Stimulated activated CD4-positive, alpha-beta T cell treated with anti-CD3 and anti-CD28 coated beads, Interleukin-4, amount 100 ng/mL, for 1 hour (primary cell): Measurements from ENCODE around the gene ZSWIM3.

ENCODE experiments used
- DNase-seq: peaks from one replicate; pipeline ENCODE4 v3.0.0-alpha.2; 2020

ZSWIM3 gene

DNA sequence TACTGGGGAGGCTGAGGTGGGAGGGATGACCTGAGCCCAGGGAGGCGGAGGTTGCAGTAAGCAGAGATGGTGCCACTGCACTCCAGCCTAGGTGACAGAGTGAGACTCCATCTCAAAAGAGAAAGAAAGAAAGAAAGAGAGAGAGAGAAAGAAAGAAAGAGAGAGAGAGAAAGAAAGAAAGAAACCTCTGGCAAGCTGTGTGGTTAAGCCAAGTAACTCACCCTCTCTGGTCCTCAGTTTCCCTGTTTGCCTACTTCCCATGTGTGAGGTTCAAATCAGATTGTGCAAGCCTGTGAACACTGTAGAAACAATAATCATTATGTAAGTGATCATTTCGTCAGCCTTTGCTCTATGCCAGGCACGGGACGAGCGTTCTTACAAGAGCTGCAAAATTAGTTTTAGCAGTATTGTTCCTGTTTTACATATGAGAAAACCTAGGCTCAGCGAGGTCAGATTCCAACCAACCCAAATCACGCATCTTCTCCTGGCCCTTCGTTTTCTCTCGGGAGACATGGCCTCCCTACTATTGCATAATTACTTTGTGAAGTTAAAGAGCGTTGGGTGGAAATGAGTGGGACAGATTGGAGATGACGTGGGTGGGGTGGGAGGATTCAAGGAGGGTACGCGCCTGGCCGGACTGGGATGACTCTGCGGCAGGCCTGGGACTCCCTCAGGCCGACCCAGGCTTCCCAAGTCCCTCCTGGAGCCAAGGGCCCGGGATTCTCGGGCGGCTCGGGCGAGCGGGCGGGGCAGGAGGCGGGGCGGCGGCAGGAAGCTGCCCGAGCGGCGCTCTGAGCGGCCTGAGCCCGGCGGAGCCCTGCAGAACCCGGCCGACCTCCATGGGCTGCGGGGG, 24.2 kb upstream of the ZSWIM3 start, which contains the start of gene SNX21:
Gene SNX21 (plus strand): TSS at position 770 of the 853 bp plus-strand sequence. CDS start 121 bp downstream, outside the sequence.
- DNase-seq, result peak; percentile 22

GRCh38 chr20:45833883-45834796, 23.3 kb upstream of the ZSWIM3 start:
- peak; percentile 48 for DNase-seq

GRCh38 chr20:45834797-45835161, 22.6 kb upstream of the ZSWIM3 start:
- no peak for DNase-seq

DNA sequence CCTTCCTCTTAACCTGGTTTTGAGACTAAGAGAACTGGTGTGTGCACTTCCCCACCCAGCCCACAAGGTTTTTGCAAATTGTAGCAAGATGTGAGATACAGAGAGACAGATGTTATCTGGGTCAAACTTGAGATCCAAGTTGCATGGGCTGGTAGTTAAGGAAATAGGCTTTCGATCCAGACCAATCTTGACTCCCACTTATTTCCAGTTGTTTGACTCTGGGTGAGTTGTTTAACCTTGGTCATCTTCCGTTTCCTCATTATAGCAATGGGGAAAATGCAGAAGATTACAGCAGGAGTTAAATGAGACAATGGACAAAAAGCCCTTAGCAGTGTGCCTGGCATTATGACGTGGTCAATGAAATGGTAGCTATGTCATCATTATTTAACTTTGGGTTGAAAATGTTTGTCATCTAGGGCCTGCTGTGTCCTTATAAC, 22.1 kb upstream of the ZSWIM3 start:
- no peak for DNase-seq

DNA sequence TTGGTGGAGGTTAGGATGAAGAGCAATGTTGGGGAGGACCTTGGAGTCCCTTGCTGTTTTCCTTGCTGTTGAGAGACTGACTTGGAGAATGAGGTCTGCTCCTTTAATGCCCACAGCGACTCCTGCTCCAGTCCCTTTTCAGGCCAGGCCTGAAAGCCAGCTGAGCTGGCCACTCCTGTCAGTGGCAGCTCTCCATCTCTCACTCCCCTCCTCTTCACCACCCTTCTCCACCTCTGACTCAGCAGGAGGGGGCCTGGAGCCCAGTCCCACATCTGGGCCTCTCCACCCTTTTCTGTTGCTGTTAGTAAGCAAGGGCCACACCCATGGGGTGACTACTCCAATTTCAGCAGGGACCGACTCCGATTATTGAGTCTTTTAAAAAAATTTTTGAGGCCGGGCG, 21.6 kb upstream of the ZSWIM3 start:
- no peak for DNase-seq

DNA sequence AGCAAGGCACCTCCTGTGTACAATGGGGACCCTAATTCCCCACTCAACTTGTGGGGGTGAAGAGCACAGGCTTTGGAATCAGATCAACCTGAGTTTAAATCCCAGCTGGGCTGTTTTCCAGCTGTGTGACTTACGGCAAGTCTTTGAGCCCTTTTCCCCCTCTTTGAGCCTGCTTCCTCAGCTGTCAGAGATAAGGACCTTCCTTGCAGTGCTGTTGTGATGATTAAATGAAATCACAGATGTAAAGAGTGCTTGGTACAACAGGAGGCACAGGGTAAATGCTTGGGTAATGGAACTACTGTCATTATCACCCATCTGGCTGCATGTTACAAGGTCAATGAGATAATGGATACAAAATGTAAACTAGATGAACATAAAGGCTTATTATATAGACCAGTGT, 20.6 kb upstream of the ZSWIM3 start:
- DNase-seq, result no peak

- DNase-seq, result no peak
Measured at GRCh38 chr20:45840700-45841198, 16.7 kb upstream of the ZSWIM3 start.

DNA sequence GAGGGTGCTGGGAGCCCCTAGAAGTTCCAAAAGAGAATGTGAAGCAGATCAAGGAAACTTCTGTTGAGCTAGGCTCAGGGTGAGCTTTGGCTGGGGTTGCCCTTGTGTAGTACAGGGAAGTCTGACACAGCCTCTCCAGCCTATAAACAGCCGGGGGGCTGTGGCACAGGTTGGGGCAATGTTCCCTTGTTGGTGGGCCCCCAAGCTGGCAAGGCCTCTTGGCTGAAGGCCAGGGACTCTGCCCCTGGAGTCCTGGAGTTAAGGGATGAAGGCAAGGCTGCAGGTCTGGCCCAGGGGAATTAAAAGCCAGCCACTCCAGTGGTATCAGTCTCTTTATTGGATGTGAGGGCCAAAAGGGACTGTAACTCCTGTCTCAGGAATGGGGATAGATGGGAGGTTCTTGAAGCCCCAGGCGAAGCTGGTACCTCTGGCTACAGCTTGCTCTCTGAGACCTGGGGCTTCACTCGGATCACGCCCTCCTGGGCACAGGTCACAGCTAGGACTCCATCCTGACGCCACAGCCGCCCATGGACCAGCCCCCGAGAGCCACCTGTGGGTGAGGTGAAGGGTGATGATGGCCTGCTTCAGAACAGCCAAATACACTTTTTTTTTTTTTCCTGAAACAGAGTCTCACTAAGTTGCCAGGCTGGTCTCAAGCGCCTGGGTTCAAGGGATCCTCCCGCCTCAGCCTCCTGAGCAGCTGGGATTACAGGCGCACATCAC, 15.8 kb upstream of the ZSWIM3 start:
- DNase-seq, result no peak

DNA sequence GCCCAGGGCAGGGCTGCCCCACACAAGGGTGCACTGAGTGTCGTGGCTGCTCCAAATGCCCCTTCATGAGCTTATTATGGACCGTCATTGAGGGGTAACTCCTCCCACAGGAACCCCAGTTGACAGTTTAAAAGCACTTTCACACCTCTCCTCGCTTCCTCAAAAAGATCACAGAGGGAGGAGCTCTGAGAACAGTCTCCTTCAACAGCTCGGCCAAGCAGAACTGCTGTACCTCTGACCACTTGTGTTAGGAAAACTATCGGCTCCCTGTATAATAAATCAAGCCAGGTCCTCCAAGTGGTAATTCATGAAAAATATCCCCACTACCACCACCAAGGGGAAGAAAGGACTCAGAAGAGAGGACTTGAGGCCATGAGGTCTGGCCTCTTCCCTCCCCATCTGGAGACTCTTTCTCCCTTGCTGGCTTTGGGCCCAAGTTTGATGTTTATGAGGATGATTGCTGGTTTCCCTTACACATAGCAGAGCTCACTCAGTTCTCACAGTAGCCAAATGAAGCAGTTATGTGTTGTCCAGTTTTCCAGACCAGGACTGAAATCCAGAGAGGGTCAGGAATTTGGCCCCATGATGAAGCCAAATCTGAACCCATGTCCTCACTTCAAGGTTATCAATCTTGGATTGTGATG, 15.1 kb upstream of the ZSWIM3 start:
- no peak for DNase-seq

DNA sequence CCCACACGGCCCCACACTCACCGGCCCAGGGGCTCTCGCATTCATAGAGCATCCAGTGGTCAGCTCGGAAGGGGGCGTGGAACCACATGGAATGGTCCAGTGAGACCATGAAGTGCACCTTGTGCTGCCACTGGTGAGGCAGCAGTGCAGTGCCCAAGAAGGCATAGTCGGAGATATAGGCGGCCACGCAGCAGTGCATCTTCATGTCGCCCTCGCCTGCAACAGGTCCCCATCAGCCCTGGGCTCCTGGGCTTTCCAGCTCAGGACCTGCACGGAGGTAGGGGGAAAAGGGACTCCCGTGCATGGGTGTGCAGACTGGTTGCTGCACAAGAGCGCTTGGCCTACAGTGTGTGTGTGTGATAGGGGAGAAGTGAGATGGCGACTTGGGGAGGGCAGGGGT, 13.9 kb upstream of the ZSWIM3 start:
- no peak for DNase-seq

DNA sequence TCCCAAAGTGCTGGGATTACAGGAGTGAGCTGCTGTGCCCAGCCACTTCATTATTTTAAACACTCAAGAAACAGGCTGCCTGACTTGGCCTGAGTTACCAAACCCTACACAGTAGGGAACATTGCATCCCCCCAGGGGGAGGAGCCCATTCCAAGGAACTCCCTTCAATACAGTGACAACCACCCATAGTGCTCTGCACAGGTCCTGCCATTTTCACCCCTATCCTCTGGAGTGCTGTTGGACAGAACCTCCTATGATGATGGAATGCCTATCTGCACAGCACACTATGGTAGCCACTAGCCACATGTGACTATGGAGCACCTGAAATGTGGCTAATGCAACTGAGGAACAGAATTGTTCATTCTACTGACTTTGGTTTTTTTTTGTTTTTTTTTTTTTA, 12.0 kb upstream of the ZSWIM3 start:
- DNase-seq, result no peak

DNA sequence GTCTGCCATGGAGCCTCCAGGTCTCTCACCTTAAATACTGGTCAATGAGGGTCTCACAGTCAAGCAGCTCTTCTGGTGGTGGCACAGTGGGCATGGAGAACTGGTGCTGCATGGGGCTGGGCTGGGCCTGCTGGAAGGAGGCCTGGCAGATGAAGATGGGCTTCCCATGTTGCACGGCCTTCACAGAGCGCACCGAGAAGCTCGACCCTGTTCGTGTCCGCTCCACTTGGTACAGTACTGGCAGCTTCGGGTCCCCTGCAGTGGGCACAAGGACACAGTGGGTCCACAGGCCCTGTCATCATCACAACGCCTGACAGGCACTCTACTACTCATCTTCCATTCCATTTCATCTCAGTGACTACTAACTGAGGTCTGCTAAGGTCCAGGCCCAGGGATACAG, 9.0 kb upstream of the ZSWIM3 start:
- DNase-seq, result no peak

- DNase-seq, result no peak
Measured at GRCh38 chr20:45848969-45849582, 8.3 kb upstream of the ZSWIM3 start.

DNA sequence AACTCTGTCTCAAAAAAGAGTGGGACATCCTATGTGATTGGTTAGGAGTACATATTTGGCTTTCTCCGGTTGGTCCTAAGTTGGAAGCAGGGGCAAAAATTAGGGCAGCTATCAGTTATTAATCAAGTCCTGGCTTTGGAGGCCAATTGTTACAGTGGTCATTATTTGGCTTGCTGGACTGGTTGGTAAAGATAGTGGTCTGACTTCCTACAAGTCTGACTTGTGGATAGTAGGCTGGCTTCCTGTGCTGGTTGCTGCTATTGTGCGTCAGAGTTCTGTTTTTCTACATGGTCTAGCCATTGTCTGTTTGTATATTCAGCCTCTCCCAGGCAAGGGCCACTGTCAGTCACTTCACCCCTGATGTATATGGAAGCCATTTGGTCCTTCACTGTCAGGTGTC, 7.2 kb upstream of the ZSWIM3 start:
- no peak for DNase-seq

GRCh38 chr20:45850926-45851325, 6.5 kb upstream of the ZSWIM3 start:
- DNase-seq, result no peak

GRCh38 chr20:45851501-45851900, 5.9 kb upstream of the ZSWIM3 start:
- no peak for DNase-seq

DNA sequence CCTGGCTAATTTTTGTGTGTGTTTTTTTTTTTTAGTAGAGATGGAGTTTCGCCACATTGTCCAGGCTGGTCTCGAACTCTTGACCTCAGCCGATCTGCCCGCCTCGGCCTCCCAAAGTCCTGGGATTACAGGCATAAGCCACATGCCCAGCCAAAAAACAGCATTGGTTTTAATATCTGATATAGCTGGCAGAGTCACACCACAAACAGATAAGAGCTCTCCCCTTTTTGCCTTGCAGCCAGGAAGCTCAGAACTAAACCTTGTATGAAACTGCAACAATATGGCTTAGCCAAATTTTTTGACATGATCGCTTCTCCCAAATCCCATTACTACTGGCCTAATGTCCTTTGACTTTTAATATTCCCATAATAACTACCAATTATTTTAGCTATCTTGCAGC, 5.1 kb upstream of the ZSWIM3 start:
- DNase-seq, result no peak

- DNase-seq, result no peak
Measured at GRCh38 chr20:45853484-45853883, 3.9 kb upstream of the ZSWIM3 start.

- peak; percentile 21 for DNase-seq
Measured at GRCh38 chr20:45857882-45858216, 435 bp downstream of the ZSWIM3 start.

- no peak for DNase-seq
Measured at GRCh38 chr20:45859916-45860315, 2.5 kb downstream of the ZSWIM3 start.

- DNase-seq, result no peak
Measured at GRCh38 chr20:45860560-45861220, 3.3 kb downstream of the ZSWIM3 start.
